ENCODE results near the gene ABCG2. TPM values are rescaled to one million over a fixed set of nuclear protein-coding genes. Genes with fewer than 3 reads are reported as not detected.

The ABCG2 gene
- polyA plus RNA-seq, 2 of the 4 experiments (the other 2 are of a cell fraction) = 27.9 to 55.3 TPM

DNA sequence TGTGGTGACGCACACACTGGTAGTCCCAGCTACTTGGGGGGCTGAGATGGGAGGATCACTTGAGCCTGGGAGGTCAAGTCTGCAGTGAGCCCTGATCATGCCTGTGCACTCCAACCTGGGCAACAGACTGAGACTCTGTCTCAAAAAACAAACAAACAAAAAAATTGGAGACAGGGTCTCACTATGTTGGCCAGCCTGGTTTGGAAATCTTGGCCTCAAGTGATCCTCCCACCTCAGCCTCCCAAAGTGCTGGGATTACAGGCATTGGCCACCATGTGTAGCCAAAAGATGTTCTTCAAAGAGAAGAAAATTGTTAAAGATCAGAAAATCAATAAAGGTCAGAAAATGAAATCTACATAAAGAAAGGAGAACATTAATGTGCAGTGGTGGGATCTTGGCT is 41.7 kb upstream of the ABCG2 start:
- DNase-seq (ENCODE audit: low read depth in 1 of 2, low spot score in 1 of 2) = no peak
- Histone ChIP-seq H3K27ac (no peak overlapping the region), H3K9me3 (no peaks in the 10 kb centered on the region), H3K4me2 (no peak overlapping the region), H3K4me3 (no peak overlapping the region), H3K4me1 (peaks cover 37% of the 10 kb centered on the region)
- no peak for FAIRE-seq
- ChIA-PET POLR2A (no interaction called here), CTCF (interaction anchor here (0.7 kb wide), 1 partner anchor 19 kb away, joined by 3 read pairs; no protein-coding TSS in a partner anchor)
- TF ChIP-seq GATA3 (IDR thresholded peaks at IDR 0.05; ENCODE audit: borderline replicate concordance) (no peak), TP53 (CRISPR knock-in tag; IDR thresholded peaks at IDR 0.05) (no peak), RARB (CRISPR knock-in tag; IDR thresholded peaks at IDR 0.05) (no peak), RCOR1 (IDR thresholded peaks at IDR 0.05; ENCODE audit: low read depth, low read length) (no peak), ZNF302 (CRISPR knock-in tag; IDR thresholded peaks at IDR 0.05) (no peak), RAD21 (conservative IDR thresholded peaks at IDR 0.05 in 1 of 2, IDR thresholded peaks at IDR 0.05 in 1 of 2) (no peak), HOXB13 (CRISPR knock-in tag; IDR thresholded peaks at IDR 0.05; ENCODE audit: low read depth) (no peak), BCL3 (IDR thresholded peaks at IDR 0.05) (no peak)
- TF ChIP-seq, protein P1, sequence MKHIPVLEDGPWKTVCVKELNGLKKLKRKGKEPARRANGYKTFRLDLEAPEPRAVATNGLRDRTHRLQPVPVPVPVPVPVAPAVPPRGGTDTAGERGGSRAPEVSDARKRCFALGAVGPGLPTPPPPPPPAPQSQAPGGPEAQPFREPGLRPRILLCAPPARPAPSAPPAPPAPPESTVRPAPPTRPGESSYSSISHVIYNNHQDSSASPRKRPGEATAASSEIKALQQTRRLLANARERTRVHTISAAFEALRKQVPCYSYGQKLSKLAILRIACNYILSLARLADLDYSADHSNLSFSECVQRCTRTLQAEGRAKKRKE (CRISPR knock-in tag; IDR thresholded peaks at IDR 0.05; ENCODE audit: low read depth) = no peak
- ATAC-seq = no peak
- WGBS (ENCODE audit: missing lambda C conversion rate) = 100% methylated on average over 1 of the region's 1 CpG

DNA sequence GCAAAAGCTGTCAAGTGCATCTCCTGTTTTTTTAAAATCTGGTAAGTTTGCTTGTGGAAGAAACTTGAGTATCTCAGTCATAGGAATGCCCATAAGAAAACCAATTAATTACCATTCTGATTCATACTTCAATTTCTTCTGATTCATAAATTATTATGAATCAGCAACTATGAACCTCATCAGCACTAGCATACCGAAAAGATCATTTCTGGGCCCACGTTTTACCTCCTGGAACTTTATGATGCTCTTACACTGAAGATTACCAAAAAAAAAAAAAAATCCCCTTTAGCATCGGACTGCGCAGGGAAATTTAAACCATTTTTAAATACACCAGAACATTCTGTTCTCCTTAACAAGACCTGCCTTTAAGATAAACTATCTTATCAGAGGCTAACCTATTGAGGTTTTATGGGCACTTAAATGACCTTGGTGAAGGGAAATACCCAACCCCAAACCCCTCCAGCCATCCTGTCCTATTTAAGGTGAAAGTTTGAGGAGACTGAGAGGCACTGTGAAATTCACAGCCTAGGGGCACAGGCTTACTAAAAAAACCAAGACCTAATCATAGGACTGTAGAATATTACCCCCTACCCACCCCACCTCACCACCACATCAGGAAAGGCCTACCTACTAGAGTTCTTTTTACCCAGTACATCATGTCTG is 38.2 kb upstream of the ABCG2 start:
- Histone ChIP-seq H3K9me3 (no peaks in the 10 kb centered on the region), H3K27ac (peak overlapping the region; percentile 48 to 75; a peak in 3 of 6 replicates), H3K4me2 (peak overlapping the region; percentile 58; the same call in 2 of the 3 replicates), H3K4me1 (peaks cover 32% of the 10 kb centered on the region), H3K4me3 (no peak overlapping the region)
- ATAC-seq (no peak), FAIRE-seq (no peak), DNase-seq (ENCODE audit: low read depth in 1 of 2, low spot score in 1 of 2) (no peak)
- TF ChIP-seq JUNB (IDR thresholded peaks at IDR 0.05) (no peak), EHMT2 (IDR thresholded peaks at IDR 0.05; ENCODE audit: low read depth) (no peak), POLR2AphosphoS2 (conservative IDR thresholded peaks at IDR 0.05; ENCODE audit: low read length) (no peak), ZNF302 (CRISPR knock-in tag; IDR thresholded peaks at IDR 0.05) (no peak), NPAS2 (CRISPR knock-in tag; IDR thresholded peaks at IDR 0.05; ENCODE audit: borderline replicate concordance) (no peak), HOXA7 (CRISPR knock-in tag; IDR thresholded peaks at IDR 0.05) (no peak), FOXS1 (CRISPR knock-in tag; IDR thresholded peaks at IDR 0.05) (no peak), RARB (CRISPR knock-in tag; IDR thresholded peaks at IDR 0.05) (no peak), EP300 (IDR thresholded peaks at IDR 0.05) (no peak), KDM1A (IDR thresholded peaks at IDR 0.05; ENCODE audit: low read depth) (no peak)
- TF ChIP-seq, protein P2, sequence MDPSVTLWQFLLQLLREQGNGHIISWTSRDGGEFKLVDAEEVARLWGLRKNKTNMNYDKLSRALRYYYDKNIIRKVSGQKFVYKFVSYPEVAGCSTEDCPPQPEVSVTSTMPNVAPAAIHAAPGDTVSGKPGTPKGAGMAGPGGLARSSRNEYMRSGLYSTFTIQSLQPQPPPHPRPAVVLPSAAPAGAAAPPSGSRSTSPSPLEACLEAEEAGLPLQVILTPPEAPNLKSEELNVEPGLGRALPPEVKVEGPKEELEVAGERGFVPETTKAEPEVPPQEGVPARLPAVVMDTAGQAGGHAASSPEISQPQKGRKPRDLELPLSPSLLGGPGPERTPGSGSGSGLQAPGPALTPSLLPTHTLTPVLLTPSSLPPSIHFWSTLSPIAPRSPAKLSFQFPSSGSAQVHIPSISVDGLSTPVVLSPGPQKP (IDR thresholded peaks at IDR 0.05; ENCODE audit: low read depth, low read length) = no peak
- TF ChIP-seq, protein P3, sequence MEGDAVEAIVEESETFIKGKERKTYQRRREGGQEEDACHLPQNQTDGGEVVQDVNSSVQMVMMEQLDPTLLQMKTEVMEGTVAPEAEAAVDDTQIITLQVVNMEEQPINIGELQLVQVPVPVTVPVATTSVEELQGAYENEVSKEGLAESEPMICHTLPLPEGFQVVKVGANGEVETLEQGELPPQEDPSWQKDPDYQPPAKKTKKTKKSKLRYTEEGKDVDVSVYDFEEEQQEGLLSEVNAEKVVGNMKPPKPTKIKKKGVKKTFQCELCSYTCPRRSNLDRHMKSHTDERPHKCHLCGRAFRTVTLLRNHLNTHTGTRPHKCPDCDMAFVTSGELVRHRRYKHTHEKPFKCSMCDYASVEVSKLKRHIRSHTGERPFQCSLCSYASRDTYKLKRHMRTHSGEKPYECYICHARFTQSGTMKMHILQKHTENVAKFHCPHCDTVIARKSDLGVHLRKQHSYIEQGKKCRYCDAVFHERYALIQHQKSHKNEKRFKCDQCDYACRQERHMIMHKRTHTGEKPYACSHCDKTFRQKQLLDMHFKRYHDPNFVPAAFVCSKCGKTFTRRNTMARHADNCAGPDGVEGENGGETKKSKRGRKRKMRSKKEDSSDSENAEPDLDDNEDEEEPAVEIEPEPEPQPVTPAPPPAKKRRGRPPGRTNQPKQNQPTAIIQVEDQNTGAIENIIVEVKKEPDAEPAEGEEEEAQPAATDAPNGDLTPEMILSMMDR (IDR thresholded peaks at IDR 0.05) = no peak
- 68% methylated on average over 4 of the region's 4 CpGs for WGBS (ENCODE audit: missing lambda C conversion rate)
- ChIA-PET POLR2A (no interaction called here), CTCF (interaction anchor here (1.1 to 2.3 kb wide), 3 partner anchors 15 to 164 kb away, joined by 3 to 11 read pairs (median 5); no protein-coding TSS in a partner anchor)

Data from A549 (cell line).